H4 (cell line): ENCODE data around the gene PGPEP1. TPM values are rescaled to one million over a fixed set of nuclear protein-coding genes. Genes with fewer than 3 reads are reported as not detected.

Experiments
- DNase-seq: peaks from one replicate; pipeline ENCODE4 v3.0.0-alpha.2; 2015; ENCODE audit warnings: low spot score
- total RNA-seq: library from RNA; depleted of rRNA; stranded (reverse); fragments of >200 nt; shearing (Covaris generic); gene quantifications from 2 replicates; pipeline ENCODE4 v1.2.3, GENCODE V29; 2014; rRNA removed

PGPEP1 gene, protein sequence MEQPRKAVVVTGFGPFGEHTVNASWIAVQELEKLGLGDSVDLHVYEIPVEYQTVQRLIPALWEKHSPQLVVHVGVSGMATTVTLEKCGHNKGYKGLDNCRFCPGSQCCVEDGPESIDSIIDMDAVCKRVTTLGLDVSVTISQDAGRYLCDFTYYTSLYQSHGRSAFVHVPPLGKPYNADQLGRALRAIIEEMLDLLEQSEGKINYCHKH
- total RNA-seq, result 2.9 and 12.1 TPM in 2 replicates

DNA sequence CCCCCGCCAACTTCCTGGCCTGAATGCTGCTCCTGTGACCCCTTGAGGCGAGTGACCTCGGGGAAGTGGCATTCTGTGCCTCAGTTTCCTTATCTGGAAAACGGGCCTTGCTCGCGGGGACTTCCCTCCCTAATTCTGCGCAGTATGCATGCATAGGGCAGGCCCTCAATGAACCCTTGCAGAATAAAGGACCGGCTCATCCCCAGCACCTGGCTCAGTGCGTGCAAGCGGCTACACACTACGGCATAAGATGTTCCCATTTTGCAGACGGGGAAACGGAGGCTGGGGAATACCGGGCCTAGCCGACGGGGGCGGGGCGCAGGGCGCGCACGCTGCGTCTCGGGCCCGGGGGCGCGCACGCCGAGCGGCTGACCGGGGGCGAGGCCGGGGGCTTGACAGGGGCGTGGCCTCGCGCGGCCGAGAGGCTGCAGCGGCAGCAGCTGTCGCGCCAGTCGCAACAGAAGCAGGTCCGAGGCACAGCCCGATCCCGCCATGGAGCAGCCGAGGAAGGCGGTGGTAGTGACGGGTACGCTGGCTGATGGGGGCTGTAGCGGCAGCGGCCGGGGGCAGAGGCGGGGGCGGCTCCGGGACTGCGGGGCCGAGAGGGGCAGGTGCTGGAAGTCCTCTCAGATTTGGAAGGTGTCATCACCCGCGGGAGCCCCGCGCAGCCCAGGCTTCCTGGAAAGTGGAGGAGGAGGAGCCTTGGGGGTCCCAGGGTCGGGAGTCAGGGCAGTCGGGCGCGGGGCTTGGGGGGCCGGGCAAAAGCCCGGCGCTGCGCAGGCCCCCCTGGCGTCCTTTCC, at the start of gene PGPEP1:
TSS of gene PGPEP1 (plus strand) at position 409 of the 800 bp plus-strand sequence. CDS start at position 493, 84 bp downstream.
- DNase-seq, result no peak

DNA sequence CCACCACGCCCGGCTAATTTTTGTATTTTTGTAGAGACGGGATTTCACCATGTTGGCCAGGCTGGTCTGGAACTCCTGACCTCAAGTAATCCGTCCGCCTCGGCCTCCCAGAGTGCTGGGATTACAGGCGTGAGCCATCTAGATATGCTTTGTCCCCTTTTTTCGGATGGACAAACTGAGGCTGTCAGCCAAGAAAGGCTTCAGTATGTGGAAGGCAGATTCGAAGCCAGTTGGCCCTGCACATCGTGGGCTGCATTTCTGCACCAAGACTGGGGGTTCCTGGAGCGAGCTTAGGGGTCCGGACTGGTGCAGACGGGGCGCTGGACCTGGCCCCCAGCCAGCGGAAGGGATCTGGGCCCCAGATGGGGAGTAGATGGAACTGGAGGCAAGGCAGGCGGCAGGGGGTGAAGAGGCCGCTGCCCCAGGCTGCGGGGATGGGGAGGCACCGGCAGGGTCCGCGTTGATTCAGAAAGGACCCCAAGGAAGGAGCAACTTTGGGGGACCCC, 49.3 kb upstream of the PGPEP1 start:
- no peak for DNase-seq

DNA sequence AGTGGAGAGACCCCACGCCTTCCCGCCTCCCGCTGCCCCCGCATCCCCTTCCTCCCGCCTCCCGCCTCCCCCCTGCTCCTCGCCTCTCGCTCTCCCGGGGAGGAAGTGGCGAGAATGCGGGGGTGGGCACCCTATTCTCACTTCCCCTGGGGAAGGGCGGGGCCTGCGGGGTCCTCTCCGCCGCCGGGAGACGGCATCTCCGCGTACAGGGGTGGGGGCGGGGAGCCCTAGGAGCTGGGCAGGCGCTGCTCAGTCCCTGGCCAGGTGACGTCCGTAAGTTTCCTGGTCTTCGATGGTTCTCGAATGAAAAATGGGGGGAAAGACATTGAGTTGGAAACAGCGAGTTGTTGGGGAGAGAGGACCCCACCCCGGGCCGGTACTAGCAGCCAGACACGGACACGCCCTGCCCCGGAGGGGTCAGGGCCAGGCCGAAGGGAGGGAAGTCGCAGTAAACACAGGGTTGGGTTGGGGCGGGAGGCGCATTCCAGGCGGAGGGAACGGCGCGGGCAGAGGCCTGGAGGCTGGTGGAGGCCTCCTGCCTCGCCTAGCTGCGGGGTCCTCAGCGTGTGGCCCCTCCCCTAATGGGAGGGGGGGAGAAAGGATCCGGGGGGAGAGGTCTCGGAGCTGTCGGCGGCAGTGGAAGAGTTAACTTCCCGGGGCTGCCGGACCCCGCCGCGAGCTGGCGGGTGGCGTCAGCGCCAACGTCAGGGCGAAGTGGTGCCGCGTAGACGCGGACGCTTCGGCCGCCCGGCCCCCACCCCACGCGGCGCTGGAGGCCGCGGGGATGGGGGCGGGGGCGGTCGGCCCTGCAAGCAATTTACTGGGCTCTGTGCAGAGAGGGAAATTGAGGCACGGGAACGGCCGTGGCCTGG, 48.6 kb upstream of the PGPEP1 start:
- peak; percentile 77 for DNase-seq

DNA sequence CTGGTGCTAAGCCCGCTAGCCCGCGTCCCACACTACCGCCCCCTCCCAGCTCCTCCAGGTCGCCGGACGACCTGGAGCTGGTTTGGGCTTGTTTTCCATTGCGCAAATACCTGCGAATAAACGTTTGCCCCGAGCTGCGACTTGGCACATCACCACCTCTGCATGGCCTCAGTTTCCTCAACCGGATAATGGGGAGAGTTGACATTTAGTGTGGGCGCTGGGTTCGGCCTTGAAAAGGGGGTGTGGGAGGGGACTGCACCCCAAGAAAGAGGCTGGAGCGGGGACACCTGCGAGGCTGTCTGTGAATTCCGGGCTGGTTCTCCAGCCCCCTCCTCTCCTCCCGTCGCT, 48.0 kb upstream of the PGPEP1 start:
- DNase-seq, result peak; percentile 38

GRCh38 chr19:18292810-18293641, 47.4 kb upstream of the PGPEP1 start:
- peak; percentile 71 for DNase-seq

DNA sequence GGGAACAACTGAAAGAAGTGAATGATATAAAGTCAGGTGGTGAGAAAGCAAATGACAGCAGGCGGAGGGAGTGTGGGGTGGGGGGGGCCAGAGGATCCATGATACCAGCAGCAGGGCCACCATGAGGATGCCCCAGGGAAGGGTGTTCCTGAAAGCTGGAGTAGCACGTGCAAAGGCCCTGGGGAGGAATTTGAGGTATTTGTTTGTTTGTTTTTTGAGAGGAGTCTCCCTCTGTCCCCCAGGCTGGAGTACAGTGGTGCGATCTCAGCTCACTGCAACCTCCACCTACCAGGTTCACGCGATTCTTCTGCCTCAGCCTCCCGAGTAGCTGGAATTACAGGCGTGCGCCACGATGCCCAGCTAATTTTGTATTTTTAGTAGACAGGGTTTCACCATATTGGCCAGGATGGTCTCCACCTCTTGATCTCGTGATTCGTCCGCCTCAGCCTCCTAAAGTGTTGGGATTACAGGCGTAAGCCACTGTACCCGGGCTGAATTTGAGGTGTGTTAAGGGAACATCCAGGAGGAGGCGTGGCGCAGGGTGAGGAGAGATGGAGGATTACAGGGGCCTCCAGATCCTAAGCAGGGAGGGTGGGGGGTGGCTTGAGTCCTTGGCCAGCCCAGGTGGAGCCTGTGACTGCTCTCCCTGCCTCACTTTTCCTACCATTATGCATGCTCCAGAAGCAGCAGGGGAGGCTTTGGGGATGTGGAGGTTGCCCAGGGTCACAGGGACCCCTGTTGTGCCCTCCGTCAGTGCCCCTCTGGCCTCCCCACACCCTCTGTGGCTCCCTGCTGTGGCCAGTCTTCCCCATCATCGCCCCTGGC, 46.5 kb upstream of the PGPEP1 start:
- no peak for DNase-seq

GRCh38 chr19:18294467-18294864, 45.9 kb upstream of the PGPEP1 start:
- no peak for DNase-seq

DNA sequence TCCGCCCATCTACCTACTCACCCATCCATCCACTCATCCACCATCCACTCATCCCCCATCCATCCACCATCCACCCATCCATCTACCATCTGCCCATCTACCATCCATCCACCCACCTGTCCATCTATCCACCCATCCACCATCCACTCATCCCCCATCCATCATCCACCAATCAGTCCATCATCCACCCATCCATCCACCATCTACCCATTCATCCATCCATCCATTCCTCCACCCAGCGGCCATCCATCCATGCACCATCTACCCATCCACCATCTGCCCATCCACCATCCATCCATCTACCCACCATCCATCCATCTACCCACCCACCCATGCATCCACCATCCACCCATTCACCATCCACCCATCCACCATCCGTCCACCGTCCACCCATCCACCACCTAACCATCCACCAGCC, 45.4 kb upstream of the PGPEP1 start:
- no peak for DNase-seq

DNA sequence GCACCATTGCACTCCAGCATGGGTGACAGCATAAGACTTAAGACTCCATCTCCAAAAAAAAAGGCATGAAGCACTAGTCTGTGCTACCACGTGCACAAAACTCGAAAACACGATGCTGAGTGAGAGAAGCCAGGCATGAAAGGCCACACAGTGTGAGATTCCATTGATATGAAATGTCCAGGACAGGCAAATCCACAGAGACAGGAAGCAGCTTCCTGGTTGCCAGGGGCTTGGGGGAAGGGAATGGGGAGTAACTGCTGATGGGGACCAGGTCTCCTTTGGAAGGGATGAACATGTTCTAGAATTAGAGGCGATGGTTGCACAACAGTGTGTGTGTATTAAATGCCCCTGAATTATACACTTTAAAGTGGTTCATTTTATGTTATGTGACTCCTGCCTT, 43.1 kb upstream of the PGPEP1 start:
- no peak for DNase-seq

DNA sequence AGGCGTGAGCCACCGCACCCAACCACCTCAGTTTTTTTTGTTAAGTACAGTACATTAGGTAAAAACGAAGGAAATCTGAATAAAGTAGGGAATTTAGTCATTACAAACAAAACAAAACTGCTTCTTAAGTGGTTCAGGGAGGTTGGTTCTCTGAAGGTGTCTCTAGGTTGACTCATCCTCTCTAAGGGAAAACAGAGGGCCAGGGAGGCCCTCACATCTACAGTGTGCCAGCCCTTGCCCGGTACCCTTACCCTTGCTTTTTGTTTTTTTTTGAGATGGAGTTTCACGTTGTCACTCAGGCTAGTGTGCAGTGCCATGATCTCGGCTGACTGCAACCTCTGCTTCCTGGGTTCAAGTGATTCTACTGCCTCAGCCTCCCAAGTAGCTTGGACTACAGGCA, 41.8 kb upstream of the PGPEP1 start:
- no peak for DNase-seq

DNA sequence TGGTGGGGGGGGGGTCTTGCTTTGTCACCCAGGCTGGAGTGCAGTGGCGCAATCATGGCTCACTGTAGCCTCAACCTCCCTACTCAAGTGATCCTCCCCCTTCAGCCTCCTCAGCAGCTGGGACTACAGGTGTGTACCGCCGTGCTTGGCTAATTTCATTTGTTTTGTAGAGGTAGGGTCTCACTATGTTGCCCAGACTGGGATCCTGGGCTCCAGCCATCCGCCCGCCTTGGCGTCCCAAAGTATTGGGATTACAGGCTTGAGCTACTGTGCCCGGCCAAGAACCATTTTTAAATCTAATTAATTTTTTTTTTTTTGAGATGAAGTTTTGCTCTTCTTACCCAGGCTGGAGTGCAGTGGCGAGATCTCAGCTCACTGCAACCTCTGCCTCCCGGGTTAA, 40.7 kb upstream of the PGPEP1 start:
- no peak for DNase-seq

DNA sequence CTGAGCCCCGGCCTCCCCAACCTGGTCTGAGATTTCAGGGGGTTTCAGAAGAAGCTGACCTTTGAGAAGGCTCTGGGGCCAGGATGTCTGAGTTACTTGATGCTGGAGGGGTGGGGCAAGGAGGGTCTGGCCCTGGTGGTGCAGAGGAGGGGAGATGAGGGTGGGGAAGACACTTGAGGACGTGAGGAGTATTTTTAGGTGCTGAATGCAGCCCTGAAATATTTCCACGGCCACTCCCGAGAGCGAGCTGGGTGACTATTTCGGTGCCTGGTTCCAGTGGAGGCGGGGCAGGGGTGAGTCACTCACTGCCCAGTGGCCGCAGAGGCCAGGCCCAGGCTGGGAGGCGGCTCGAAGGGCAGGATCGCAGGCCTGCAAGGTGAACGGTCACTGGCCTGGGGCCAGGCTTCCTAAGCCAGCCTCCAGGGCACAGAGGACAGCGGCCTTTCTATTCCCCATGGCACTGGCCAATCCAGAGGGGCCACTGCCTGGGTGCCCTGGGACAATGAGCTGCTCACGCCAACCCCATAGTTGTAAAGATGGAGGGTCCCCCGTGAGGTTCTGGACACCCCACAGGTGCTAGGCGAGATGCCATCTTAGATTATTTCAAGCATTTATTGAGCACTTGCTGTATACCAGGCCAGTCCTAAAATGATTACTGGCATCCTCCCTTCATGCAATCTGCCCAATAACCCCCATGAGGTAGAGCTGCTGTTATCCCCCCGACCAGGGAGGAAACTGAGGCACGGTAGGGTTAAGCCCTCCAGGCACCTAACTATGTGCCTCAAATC, 39.3 kb upstream of the PGPEP1 start:
- no peak for DNase-seq

- no peak for DNase-seq
Observed at GRCh38 chr19:18301718-18302111, 38.7 kb upstream of the PGPEP1 start.

DNA sequence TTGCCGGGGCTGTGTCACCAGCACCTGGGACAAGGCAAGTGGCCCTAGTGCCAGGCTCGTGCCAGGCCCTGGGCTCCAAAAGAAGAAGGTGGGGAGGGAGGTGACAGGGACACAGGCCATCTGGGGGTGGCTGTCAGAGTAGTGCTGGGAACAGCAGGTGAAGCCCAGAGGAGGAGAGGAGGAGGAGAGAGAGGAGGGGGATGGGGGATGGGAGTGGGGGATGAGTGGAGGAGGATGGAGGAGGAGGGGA, 36.3 kb upstream of the PGPEP1 start:
- no peak for DNase-seq

DNA sequence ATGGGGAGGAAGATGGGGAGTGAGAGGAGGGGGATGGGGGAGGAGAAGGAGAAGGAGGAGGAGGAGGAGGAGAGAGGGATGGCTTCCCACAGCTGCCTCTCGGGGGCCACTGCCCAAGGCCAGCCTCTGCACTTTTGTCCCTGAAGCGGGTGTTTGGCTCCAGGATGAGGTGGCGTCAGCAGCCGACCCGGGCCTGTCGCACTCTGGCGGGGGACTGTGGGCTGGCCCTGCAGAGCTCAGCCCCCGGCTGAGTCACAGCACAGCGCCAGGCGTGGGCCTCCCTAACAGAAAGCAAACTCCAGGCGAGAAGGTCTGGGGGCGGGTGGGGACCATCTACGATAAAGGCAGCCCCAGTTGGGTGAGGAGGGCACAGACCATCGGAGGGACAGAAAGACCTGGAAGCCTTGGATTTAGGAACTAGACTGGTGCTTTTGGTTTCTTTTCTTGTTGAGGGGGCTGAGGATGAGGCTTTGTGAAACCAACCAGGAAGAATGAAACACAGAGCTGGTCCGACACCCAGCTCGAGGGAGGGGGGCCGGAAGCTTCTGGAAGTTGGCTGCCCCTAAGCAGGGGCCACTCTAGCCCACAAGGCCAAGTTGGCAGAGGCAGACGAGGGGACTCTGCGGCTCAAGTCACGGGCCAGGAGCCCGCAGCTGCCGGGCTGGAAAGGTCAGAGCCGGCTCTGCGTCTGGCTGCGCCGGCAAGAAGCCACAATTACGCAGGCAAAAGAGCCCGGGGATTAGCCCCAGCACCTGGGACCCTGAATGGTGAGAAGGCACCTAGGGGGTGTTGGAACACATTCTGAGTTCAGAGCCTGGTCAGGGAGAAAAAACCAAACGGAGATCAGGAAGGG, 35.7 kb upstream of the PGPEP1 start:
- DNase-seq, result peak; percentile 84

DNA sequence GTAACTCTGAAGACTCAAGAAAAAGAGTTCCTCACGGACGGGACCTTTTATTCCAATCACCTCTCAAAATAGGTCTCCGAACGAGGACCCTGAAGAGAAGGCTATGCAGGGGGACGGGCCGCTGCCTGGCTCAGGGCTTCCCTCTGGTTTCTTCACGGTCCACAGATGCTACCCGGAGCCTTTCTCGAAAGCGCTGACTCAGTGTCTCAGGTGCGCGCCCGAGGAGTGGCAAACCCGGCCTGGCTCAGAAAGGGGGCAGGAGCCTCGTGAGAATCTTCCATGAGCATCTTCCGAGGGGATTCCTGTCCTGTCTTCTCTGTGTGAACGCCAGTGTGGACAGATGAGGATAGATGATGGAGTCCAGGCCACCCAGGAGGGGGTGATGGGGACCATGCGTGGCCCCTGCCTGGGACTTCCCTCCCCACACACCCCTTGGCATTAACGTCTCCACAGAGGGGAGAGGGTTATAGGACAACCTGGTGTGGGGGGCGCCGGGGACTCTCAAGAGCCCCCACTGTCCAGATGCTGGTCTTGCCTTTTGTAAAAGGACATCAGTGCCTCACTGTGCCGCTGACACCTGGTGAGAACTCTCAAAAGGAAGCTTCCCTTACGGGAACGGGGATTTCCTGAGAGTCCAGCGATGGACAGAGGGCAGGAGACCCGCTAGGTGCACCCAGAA, 34.0 kb upstream of the PGPEP1 start:
- no peak for DNase-seq

GRCh38 chr19:18306888-18307260, 33.5 kb upstream of the PGPEP1 start:
- no peak for DNase-seq

GRCh38 chr19:18307271-18307681, 33.1 kb upstream of the PGPEP1 start:
- no peak for DNase-seq
